Vagina (tissue), 2 donors: ENCODE results near the gene PHLDB3.

Source experiments
- CTCF ChIP-seq, 3 experiments: fragments of 450-650 bp in 2 of 3; fragments of 200-600 bp in 1 of 3; sonication (generic) in 1 of 3; IDR thresholded peaks; one replicate each; pipeline ENCODE4 v1.5.1; 2017 to 2019; ENCODE audit warnings: antibody characterized with exemption in 3 of 3, mild to moderate bottlenecking in 2 of 3, moderate library complexity in 2 of 3
- POLR2A ChIP-seq, 2 donors: fragments of 450-650 bp; IDR thresholded peaks; one replicate each; pipeline ENCODE4 v1.6.1; 2017; ENCODE audit warnings: antibody characterized with exemption in 2 of 2, mild to moderate bottlenecking in 2 of 2, moderate library complexity in 2 of 2

- TF ChIP-seq CTCF (IDR thresholded peaks at IDR 0.05): no peak
- TF ChIP-seq POLR2A (IDR thresholded peaks at IDR 0.05): no peak
These were observed at the start of gene PHLDB3 for GRCh38 chr19:43504426-43505185.
